Adrenal gland (tissue), 5 donors: ENCODE measurements around the gene ATM.

ENCODE experiments used
- CTCF ChIP-seq, 6 experiments: fragments of 450-650 bp in 4 of 6; fragments of 200-600 bp in 2 of 6; sonication (generic) in 1 of 6; IDR thresholded peaks; 1 replicate in 5 of 6; 2 replicates in 1 of 6; pipeline versions ENCODE4 v1.5.1 to v1.8.0; 2016 to 2021; ENCODE audit warnings: antibody characterized with exemption in 6 of 6, mild to moderate bottlenecking in 2 of 6, moderate library complexity in 1 of 6
- POLR2A ChIP-seq, 2 donors: fragments of 450-650 bp; IDR thresholded peaks; one replicate each; pipeline ENCODE4 v1.6.1; 2017; ENCODE audit warnings: antibody characterized with exemption in 2 of 2, mild to moderate bottlenecking in 2 of 2, moderate library complexity in 1 of 2
- donor health status: DM: no; HTN: no; CAD: no.

GRCh38 chr11:108218455-108218854 is 4.4 kb upstream of the ATM start:
- TF ChIP-seq CTCF (IDR thresholded peaks at IDR 0.05) = no peak
- TF ChIP-seq POLR2A (IDR thresholded peaks at IDR 0.05) = no peak
